Suprapubic skin (tissue), 4 donors: ENCODE measurements around the gene MYH15. TPM values are rescaled to one million over a fixed set of nuclear protein-coding genes. Genes with fewer than 3 reads are reported as not detected.

Experiments used
- DNase-seq, 2 donors: peaks; one replicate each; pipeline ENCODE4 v3.0.0-alpha.2; 2019; ENCODE audit warnings: low spot score in 2 of 2
- H3K27ac ChIP-seq: fragments of 200-600 bp; sonication (generic); one replicate; pipeline ENCODE4 v1.5.1; 2019
- H3K27me3 ChIP-seq: fragments of 200-600 bp; sonication (generic); one replicate; pipeline ENCODE4 v1.5.1; 2019
- H3K36me3 ChIP-seq: fragments of 200-600 bp; sonication (generic); one replicate; pipeline ENCODE4 v1.5.1; 2019
- H3K4me1 ChIP-seq: fragments of 200-600 bp; sonication (generic); one replicate; pipeline ENCODE4 v1.5.1; 2019
- H3K4me3 ChIP-seq: fragments of 200-600 bp; sonication (generic); one replicate; pipeline ENCODE4 v1.5.1; 2019; ENCODE audit warnings: mild to moderate bottlenecking
- H3K9me3 ChIP-seq: fragments of 200-600 bp; sonication (generic); one replicate; pipeline ENCODE4 v1.5.1; 2019
- EP300 ChIP-seq: sonication (generic); formaldehyde crosslinking; IDR thresholded peaks from one replicate; pipeline ENCODE4 v1.6.1; 2017; ENCODE audit warnings: antibody characterized with exemption
- POLR2A ChIP-seq, 2 donors: fragments of 450-650 bp; IDR thresholded peaks; one replicate each; pipeline ENCODE4 v1.6.1; 2017; ENCODE audit warnings: antibody characterized with exemption in 2 of 2, mild to moderate bottlenecking in 2 of 2, moderate library complexity in 2 of 2
- POLR2AphosphoS5 ChIP-seq, 3 donors: sonication (generic); formaldehyde crosslinking; IDR thresholded peaks; one replicate each; pipeline ENCODE4 v1.6.1; 2017; ENCODE audit warnings: antibody characterized with exemption in 3 of 3
- WGBS: methylation state at CpG from one replicate; pipeline ENCODE4 v1.1.5; 2018; 5-methylcytosine and 5-hydroxymethylcytosine counted together
- total RNA-seq, 4 donors: library from RNA; depleted of rRNA; stranded (reverse); fragments of >200 nt; gene quantifications; one replicate each; pipeline ENCODE4 v1.1.0, GENCODE V29; 2016
- TF ChIP-seq, protein P1 (sequence below), 2 donors: fragments of 200-600 bp in 1 of 2; fragments of 450-650 bp in 1 of 2; sonication (generic) in 1 of 2; IDR thresholded peaks; one replicate each; pipeline ENCODE4 v1.5.1; 2016 to 2019; ENCODE audit warnings: antibody characterized with exemption in 2 of 2, mild to moderate bottlenecking in 1 of 2, moderate library complexity in 1 of 2

MYH15 gene
- total RNA-seq, 4 donors from 2014 or later: 0.17 to 0.31 (median 0.30) TPM; not detected in 1

DNA sequence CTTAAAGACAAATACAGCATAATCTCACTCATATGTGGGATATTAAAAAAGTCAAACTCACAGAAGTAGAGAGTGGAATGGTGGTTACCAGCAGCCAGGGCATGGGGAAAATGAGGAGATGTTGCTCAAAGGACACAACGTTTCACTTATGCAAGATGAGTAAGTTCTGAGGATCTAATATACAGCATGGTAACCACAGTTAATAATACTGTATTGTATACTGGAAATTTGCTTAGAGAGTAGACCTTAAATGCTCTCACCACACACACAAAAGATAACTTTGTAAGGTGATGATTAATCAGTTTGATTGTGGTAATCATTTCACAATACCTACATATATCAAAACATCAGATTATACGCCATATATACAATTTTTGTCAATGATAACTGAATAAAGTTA is 60.0 kb downstream of the MYH15 start:
- H3K36me3 ChIP-seq: no peaks in the 10 kb centered on the region
- no peak overlapping the region for H3K4me3 ChIP-seq
- TF ChIP-seq EP300 (no peak), POLR2AphosphoS5 (IDR thresholded peaks at IDR 0.05) (no peak), POLR2A (IDR thresholded peaks at IDR 0.05) (no peak)
- TF ChIP-seq, protein P1, sequence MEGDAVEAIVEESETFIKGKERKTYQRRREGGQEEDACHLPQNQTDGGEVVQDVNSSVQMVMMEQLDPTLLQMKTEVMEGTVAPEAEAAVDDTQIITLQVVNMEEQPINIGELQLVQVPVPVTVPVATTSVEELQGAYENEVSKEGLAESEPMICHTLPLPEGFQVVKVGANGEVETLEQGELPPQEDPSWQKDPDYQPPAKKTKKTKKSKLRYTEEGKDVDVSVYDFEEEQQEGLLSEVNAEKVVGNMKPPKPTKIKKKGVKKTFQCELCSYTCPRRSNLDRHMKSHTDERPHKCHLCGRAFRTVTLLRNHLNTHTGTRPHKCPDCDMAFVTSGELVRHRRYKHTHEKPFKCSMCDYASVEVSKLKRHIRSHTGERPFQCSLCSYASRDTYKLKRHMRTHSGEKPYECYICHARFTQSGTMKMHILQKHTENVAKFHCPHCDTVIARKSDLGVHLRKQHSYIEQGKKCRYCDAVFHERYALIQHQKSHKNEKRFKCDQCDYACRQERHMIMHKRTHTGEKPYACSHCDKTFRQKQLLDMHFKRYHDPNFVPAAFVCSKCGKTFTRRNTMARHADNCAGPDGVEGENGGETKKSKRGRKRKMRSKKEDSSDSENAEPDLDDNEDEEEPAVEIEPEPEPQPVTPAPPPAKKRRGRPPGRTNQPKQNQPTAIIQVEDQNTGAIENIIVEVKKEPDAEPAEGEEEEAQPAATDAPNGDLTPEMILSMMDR (IDR thresholded peaks at IDR 0.05): no peak
- H3K27ac ChIP-seq: no peak overlapping the region
- WGBS: 67% methylated on average over 2 of the region's 2 CpGs
- H3K27me3 ChIP-seq: no peaks in the 10 kb centered on the region
- H3K4me1 ChIP-seq: no peaks in the 10 kb centered on the region
- peaks cover 8% of the 10 kb centered on the region for H3K9me3 ChIP-seq
- no peak for DNase-seq

DNA sequence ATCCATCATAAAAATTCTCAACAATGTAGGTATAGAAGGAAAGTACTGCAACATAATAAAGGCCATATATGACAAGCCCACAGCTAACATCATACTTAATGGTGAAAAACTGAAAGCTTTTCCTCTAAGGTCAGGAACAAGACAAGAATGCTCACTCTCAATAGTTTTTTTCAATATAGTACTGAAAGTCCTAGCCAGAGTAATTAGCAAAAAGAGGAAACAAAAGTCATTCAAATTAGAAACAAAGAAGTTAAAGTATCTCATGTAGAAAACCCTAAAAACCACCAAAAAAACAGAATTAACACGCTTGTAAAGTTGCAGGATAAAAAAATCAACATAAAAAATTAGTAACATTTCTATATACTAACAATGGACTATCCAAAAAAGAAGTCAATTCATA is 61.8 kb downstream of the MYH15 start:
- H3K4me3 ChIP-seq: no peak overlapping the region
- WGBS: 76% methylated on average over 1 of the region's 1 CpG
- no peak for DNase-seq
- no peak overlapping the region for H3K27ac ChIP-seq
- TF ChIP-seq EP300 (no peak), POLR2AphosphoS5 (IDR thresholded peaks at IDR 0.05) (no peak), POLR2A (IDR thresholded peaks at IDR 0.05) (no peak)
- TF ChIP-seq, protein P1 (IDR thresholded peaks at IDR 0.05): no peak
- H3K9me3 ChIP-seq: peaks cover 8% of the 10 kb centered on the region
- H3K4me1 ChIP-seq: no peaks in the 10 kb centered on the region
- no peaks in the 10 kb centered on the region for H3K27me3 ChIP-seq
- no peaks in the 10 kb centered on the region for H3K36me3 ChIP-seq

DNA sequence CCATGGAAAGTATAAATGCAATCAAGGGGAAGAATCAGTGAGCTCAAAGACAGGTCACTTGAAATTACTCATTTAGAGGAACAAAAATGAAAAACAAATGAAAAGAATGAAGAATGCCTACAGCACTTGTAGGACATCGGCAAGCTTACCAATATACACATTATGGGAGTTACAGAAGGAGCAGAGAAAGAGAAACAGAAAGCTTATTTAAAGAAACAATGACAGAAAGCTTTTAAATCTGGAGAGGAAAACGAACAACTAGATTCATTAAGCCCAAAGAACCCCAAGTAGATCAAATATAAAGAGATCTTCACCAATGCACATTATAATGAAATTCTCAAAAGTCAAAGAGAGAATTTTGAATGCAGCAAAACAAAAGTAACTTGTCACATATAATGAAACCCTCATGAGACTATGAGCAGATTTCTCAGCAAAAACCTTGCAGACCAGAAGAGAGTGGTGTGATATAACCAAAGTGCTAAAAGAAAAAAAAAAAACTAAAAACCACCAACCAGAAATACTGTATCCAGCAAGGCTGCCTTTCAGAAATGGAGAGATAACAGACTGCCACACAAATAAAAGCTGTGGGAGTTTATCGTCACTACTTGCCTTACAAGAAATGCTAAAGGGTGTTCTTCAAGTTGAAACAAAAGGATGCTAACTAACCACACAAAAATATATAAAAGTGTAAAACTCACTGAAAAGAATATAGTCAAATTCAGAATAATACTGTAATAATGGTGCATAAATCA is 63.1 kb downstream of the MYH15 start:
- no peaks in the 10 kb centered on the region for H3K4me1 ChIP-seq
- H3K36me3 ChIP-seq: no peaks in the 10 kb centered on the region
- no peak overlapping the region for H3K27ac ChIP-seq
- peaks cover 8% of the 10 kb centered on the region for H3K9me3 ChIP-seq
- DNase-seq: no peak
- TF ChIP-seq, protein P1 (IDR thresholded peaks at IDR 0.05): no peak
- 90% methylated on average over 3 of the region's 3 CpGs for WGBS
- no peaks in the 10 kb centered on the region for H3K27me3 ChIP-seq
- no peak overlapping the region for H3K4me3 ChIP-seq

DNA sequence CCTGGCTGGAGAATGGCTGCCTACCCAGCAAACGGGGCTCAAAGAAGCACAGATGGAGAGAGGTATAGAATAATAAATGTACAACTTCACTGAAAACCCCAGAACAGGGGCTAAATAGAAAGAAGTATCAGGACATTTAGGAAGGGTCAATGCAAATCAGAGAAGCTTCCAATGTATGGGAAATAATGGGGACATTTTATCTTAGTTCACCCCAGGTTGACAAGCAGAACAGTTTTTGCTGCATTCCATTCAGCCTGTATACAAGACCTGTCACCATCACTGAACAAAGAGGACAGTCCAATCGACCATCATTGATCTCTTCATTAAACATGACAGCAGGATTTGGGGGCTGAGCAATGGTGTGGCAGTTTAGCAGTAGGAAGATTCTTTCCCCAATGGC is 68.1 kb downstream of the MYH15 start:
- TF ChIP-seq POLR2AphosphoS5 (IDR thresholded peaks at IDR 0.05) (no peak), POLR2A (IDR thresholded peaks at IDR 0.05) (no peak)
- no peaks in the 10 kb centered on the region for H3K27me3 ChIP-seq
- no peak overlapping the region for H3K4me3 ChIP-seq
- H3K36me3 ChIP-seq: no peaks in the 10 kb centered on the region
- no peak for DNase-seq
- H3K27ac ChIP-seq: no peak overlapping the region
- peaks cover 8% of the 10 kb centered on the region for H3K9me3 ChIP-seq
- no peaks in the 10 kb centered on the region for H3K4me1 ChIP-seq
- 61% methylated on average over 2 of the region's 2 CpGs for WGBS

DNA sequence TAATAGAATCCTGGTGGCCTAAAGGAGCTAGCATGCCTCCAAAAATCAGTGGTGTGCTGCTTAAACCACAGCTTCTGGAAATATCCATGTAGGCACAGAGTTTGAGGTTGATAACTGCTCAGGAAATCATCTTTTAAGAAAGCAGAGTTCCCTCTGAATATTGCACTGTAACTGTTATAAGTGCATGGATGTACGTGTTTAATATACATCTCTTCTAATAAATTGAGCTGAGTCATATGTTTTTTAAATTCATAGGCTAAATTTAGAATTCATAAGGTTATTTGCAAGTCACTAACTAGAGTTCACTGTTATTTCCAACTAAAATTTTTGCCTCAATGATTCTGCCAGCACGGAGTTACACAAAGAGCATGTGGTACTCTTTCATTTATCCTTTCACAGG is 68.9 kb downstream of the MYH15 start:
- no peak overlapping the region for H3K4me3 ChIP-seq
- no peak for TF ChIP-seq POLR2AphosphoS5 (IDR thresholded peaks at IDR 0.05)
- TF ChIP-seq, protein P1 (IDR thresholded peaks at IDR 0.05): no peak
- no peak for TF ChIP-seq EP300
- no peak for TF ChIP-seq POLR2A (IDR thresholded peaks at IDR 0.05)
- 52% methylated on average over 2 of the region's 2 CpGs for WGBS
- H3K9me3 ChIP-seq: peaks cover 7% of the 10 kb centered on the region
- H3K27me3 ChIP-seq: no peaks in the 10 kb centered on the region
- DNase-seq: no peak
- H3K36me3 ChIP-seq: no peaks in the 10 kb centered on the region
- no peak overlapping the region for H3K27ac ChIP-seq
- no peaks in the 10 kb centered on the region for H3K4me1 ChIP-seq
